ENCODE results near the gene DLL1. TPM values are rescaled to one million over a fixed set of nuclear protein-coding genes. Genes with fewer than 3 reads are reported as not detected.

Gene DLL1
- total and polyA plus RNA-seq, 12 donors, result 0.75 to 13.3 (median 7.7) TPM

- intact Hi-C loops (cut with DNase I), result no loop called here
- TF ChIP-seq POLR2A (IDR thresholded peaks at IDR 0.05), result no peak
- no peak for TF ChIP-seq CTCF (IDR thresholded peaks at IDR 0.05)
- no peaks in the 10 kb centered on the region for H3K9me3 ChIP-seq (replicated peaks in 1 of 3)
- H3K4me3 ChIP-seq, result peak overlapping the region in 2 of 4 donors; percentile 47 to 62
- H3K27ac ChIP-seq, result no peak overlapping the region
- WGBS, 4 donors, result 0 to 1% (median 1%) methylated on average over 6 to 109 of the region's 109 CpGs
- H3K36me3 ChIP-seq (replicated peaks in 1 of 2), result no peaks in the 10 kb centered on the region
- peak in 2 of 7 donors; percentile 47 for DNase-seq
- H3K4me1 ChIP-seq (replicated peaks in 1 of 2), result peaks cover 22 to 36% of the 10 kb centered on the region in 2 donors
- H3K27me3 ChIP-seq, result peaks cover 34% of the 10 kb centered on the region
Observed at GRCh38 chr6:170295510-170296422, 4.9 kb upstream of the DLL1 start.

GRCh38 chr6:170294813-170295509 is 4.1 kb upstream of the DLL1 start:
- intact Hi-C loops (cut with DNase I), result no loop called here
- Histone ChIP-seq H3K27ac (no peak overlapping the region), H3K4me1 (replicated peaks in 1 of 2) (peaks cover 22 to 36% of the 10 kb centered on the region in 2 donors), H3K9me3 (replicated peaks in 1 of 3) (no peaks in the 10 kb centered on the region), H3K36me3 (replicated peaks in 1 of 2) (no peaks in the 10 kb centered on the region), H3K4me3 (peak overlapping the region in 2 of 4 donors; percentile 47 to 62), H3K27me3 (peaks cover 34% of the 10 kb centered on the region)
- WGBS, 4 donors, result 21 to 52% (median 37%) methylated on average over 10 to 30 of the region's 30 CpGs
- DNase-seq, result no peak
- TF ChIP-seq POLR2A (IDR thresholded peaks at IDR 0.05) (no peak), CTCF (IDR thresholded peaks at IDR 0.05) (no peak)

GRCh38 chr6:170294298-170294730 is 3.4 kb upstream of the DLL1 start:
- no peak for DNase-seq
- Histone ChIP-seq H3K9me3 (replicated peaks in 1 of 3) (no peaks in the 10 kb centered on the region), H3K27ac (no peak overlapping the region), H3K36me3 (replicated peaks in 1 of 2) (no peaks in the 10 kb centered on the region), H3K4me1 (replicated peaks in 1 of 2) (peaks cover 27 to 43% of the 10 kb centered on the region in 2 donors), H3K27me3 (peaks cover 34% of the 10 kb centered on the region), H3K4me3 (no peak overlapping the region)
- intact Hi-C loops (cut with DNase I), result no loop called here
- TF ChIP-seq POLR2A (IDR thresholded peaks at IDR 0.05), result no peak
- TF ChIP-seq CTCF (IDR thresholded peaks at IDR 0.05), result no peak
- WGBS, 4 donors, result 57 to 70% (median 68%) methylated on average over 2 of the region's 2 CpGs
